Gastrocnemius medialis (tissue), 4 donors: ENCODE data around the gene CLPX.

ENCODE experiments used
- POLR2A ChIP-seq, 2 donors: fragments of 450-650 bp; IDR thresholded peaks; one replicate each; pipeline ENCODE4 v1.6.1; 2017; ENCODE audit warnings: antibody characterized with exemption in 2 of 2, mild to moderate bottlenecking in 2 of 2, moderate library complexity in 2 of 2
- TF ChIP-seq, protein P1 (sequence below), 5 experiments: fragments of 450-650 bp in 3 of 5; fragments of 200-600 bp in 2 of 5; sonication (generic) in 2 of 5; IDR thresholded peaks in 4 of 5; conservative IDR thresholded peaks in 1 of 5; 1 replicate in 4 of 5; 2 replicates in 1 of 5; pipeline ENCODE4 v1.5.1; 2016 to 2019; ENCODE audit warnings: antibody characterized with exemption in 5 of 5, mild to moderate bottlenecking in 3 of 5, moderate library complexity in 3 of 5

DNA sequence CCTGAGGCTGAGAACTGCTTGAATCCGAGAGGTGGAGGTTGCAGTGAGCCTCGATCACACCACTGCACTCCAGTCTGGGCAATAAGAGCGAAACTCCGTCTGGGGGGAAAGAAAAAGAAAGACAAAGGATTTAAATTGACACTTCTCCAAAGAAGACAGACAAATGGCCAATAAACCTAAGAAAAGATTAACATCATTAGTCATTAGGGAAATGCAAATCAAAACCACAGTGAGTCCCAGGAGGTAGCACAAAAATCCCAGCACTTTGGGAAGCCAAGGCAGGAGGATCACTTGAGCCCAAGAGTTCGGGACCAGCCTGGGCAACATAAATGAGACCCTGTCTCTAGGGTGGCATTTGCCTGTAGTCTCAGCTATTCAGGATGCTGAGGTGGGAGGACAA is 12.6 kb downstream of the CLPX start:
- no peak for TF ChIP-seq POLR2A (IDR thresholded peaks at IDR 0.05)
- TF ChIP-seq, protein P1, sequence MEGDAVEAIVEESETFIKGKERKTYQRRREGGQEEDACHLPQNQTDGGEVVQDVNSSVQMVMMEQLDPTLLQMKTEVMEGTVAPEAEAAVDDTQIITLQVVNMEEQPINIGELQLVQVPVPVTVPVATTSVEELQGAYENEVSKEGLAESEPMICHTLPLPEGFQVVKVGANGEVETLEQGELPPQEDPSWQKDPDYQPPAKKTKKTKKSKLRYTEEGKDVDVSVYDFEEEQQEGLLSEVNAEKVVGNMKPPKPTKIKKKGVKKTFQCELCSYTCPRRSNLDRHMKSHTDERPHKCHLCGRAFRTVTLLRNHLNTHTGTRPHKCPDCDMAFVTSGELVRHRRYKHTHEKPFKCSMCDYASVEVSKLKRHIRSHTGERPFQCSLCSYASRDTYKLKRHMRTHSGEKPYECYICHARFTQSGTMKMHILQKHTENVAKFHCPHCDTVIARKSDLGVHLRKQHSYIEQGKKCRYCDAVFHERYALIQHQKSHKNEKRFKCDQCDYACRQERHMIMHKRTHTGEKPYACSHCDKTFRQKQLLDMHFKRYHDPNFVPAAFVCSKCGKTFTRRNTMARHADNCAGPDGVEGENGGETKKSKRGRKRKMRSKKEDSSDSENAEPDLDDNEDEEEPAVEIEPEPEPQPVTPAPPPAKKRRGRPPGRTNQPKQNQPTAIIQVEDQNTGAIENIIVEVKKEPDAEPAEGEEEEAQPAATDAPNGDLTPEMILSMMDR (IDR thresholded peaks at IDR 0.05 in 4 of 5, conservative IDR thresholded peaks at IDR 0.05 in 1 of 5), result no peak
